HepG2 (cell line): ENCODE data around the gene PSMC3IP. TPM values are rescaled to one million over a fixed set of nuclear protein-coding genes. Genes with fewer than 3 reads are reported as not detected.
A peak's percentile ranks its signal among the peaks of the same experiment; 100 is the strongest.

Experiments
- AHR ChIP-seq: IDR thresholded peaks from 2 replicates; pipeline ENCODE4 v1.6.1; 2018; ENCODE audit warnings: missing genetic modification reagents, missing compliant biosample characterization
- ATF4 ChIP-seq, 2 experiments: fragments of 450-650 bp in 1 of 2; sonication (generic) in 1 of 2; formaldehyde crosslinking; IDR thresholded peaks; 2 replicates each; pipeline versions ENCODE4 v1.5.0 to v1.8.0; 2020 to 2022; ENCODE audit warnings: mild to moderate bottlenecking in 1 of 2, missing genetic modification reagents in 1 of 2
- CENPT ChIP-seq: sonication (generic); formaldehyde crosslinking; IDR thresholded peaks from 2 replicates; pipeline ENCODE4 v1.8.0; 2022; ENCODE audit warnings: low read depth, mild to moderate bottlenecking, moderate library complexity, missing genetic modification reagents
- HOXA7 ChIP-seq: sonication (generic); formaldehyde crosslinking; IDR thresholded peaks from 2 replicates; pipeline ENCODE4 v1.8.1; 2022; ENCODE audit warnings: mild to moderate bottlenecking, missing genetic modification reagents, moderate library complexity
- KDM5B ChIP-seq: sonication (generic); formaldehyde crosslinking; IDR thresholded peaks from 2 replicates; pipeline ENCODE4 v1.4.0; 2020; ENCODE audit warnings: missing genetic modification reagents, mild to moderate bottlenecking, borderline replicate concordance
- MYNN ChIP-seq: sonication (generic); formaldehyde crosslinking; IDR thresholded peaks from 2 replicates; pipeline ENCODE4 v1.4.0; 2020; ENCODE audit warnings: mild to moderate bottlenecking, low read depth, missing genetic modification reagents
- NR3C1 ChIP-seq: sonication (generic); formaldehyde crosslinking; IDR thresholded peaks from 2 replicates; pipeline ENCODE4 v1.4.0; 2020; ENCODE audit warnings: missing genetic modification reagents
- PRPF4 ChIP-seq: fragments of 200-400 bp; formaldehyde crosslinking; IDR thresholded peaks from 2 replicates; pipeline ENCODE4 v1.6.1; 2016; ENCODE audit warnings: low read length, low read depth; ENCODE audit not compliant: poor library complexity, severe bottlenecking
- SSRP1 ChIP-seq: IDR thresholded peaks from 2 replicates; pipeline ENCODE4 v1.6.1; 2016; ENCODE audit warnings: control low read depth
- TGIF2 ChIP-seq: IDR thresholded peaks from 2 replicates; pipeline ENCODE4 v1.6.1; 2016; ENCODE audit warnings: control low read depth, missing compliant biosample characterization
- ZBTB7B ChIP-seq: sonication (generic); formaldehyde crosslinking; IDR thresholded peaks from 2 replicates; pipeline ENCODE4 v1.4.0; 2020; ENCODE audit warnings: missing genetic modification reagents
- ZNF253 ChIP-seq: sonication (generic); formaldehyde crosslinking; IDR thresholded peaks from 2 replicates; pipeline ENCODE4 v1.8.0; 2022; ENCODE audit warnings: mild to moderate bottlenecking, missing genetic modification reagents, borderline replicate concordance
- ZNF33B ChIP-seq: sonication (generic); formaldehyde crosslinking; IDR thresholded peaks from 2 replicates; pipeline ENCODE4 v1.5.1; 2020; ENCODE audit warnings: mild to moderate bottlenecking, missing genetic modification reagents
- ZNF432 ChIP-seq: sonication (generic); formaldehyde crosslinking; IDR thresholded peaks from 2 replicates; pipeline ENCODE4 v1.5.0; 2020; ENCODE audit warnings: missing genetic modification reagents, mild to moderate bottlenecking, borderline replicate concordance
- ZNF44 ChIP-seq: sonication (generic); formaldehyde crosslinking; IDR thresholded peaks from 2 replicates; pipeline ENCODE4 v1.5.1; 2020; ENCODE audit warnings: mild to moderate bottlenecking, missing genetic modification reagents
- ZNF484 ChIP-seq: sonication (generic); formaldehyde crosslinking; IDR thresholded peaks from 2 replicates; pipeline ENCODE4 v1.5.1; 2020; ENCODE audit warnings: mild to moderate bottlenecking, low read depth, missing genetic modification reagents, borderline replicate concordance
- ZNF770 ChIP-seq: sonication (generic); formaldehyde crosslinking; IDR thresholded peaks from 2 replicates; pipeline ENCODE4 v1.5.0; 2020; ENCODE audit warnings: mild to moderate bottlenecking, missing genetic modification reagents
- ZNF850 ChIP-seq: sonication (generic); formaldehyde crosslinking; conservative IDR thresholded peaks from 2 replicates; pipeline ENCODE4 v1.9.0; 2021; ENCODE audit warnings: mild to moderate bottlenecking, missing genetic modification reagents
- ZSCAN29 ChIP-seq: sonication (generic); formaldehyde crosslinking; conservative IDR thresholded peaks from 2 replicates; pipeline ENCODE4 v1.4.0; 2020; ENCODE audit warnings: mild to moderate bottlenecking, missing genetic modification reagents
- polyA plus RNA-seq, 8 experiments: library from polyadenylated mRNA; depleted of rRNA in 3 of 8; stranded (reverse) in 7 of 8; unstranded in 1 of 8; fragments of >200 nt; fragmentation: Illumina TruSeq in 4 of 8; extraction: Trizol in 4 of 8; gene quantifications; 2 replicates each; pipeline versions ENCODE4 v1.2.1 to v1.2.3, GENCODE V29; 2011 to 2016; ENCODE audit warnings: low read depth in 4 of 8, missing spikeins in 1 of 8, mixed read lengths in 1 of 8; ENCODE audit not compliant: insufficient read depth in 1 of 8
- total RNA-seq, 5 experiments: library from RNA; depleted of rRNA; stranded (reverse); fragments of >200 nt; fragmentation: Illumina TruSeq; extraction: Trizol; gene quantifications; 2 replicates each; pipeline ENCODE4 v1.2.3, GENCODE V29; 2016; ENCODE audit warnings: low read depth in 1 of 5
- TF ChIP-seq, protein P1 (sequence below): sonication (generic); formaldehyde crosslinking; IDR thresholded peaks from 2 replicates; pipeline ENCODE4 v1.4.0; 2020; ENCODE audit warnings: missing genetic modification reagents
- TF ChIP-seq, protein P2 (sequence below): sonication (generic); formaldehyde crosslinking; IDR thresholded peaks from 2 replicates; pipeline ENCODE4 v1.4.0; 2020; ENCODE audit warnings: missing genetic modification reagents

Gene PSMC3IP
- total and polyA plus RNA-seq, 2 of the 13 experiments (the other 11 are each of a cell fraction or from before 2014, with no cell fraction given): 6.5 to 22.4 TPM

- TF ChIP-seq ZNF253 (CRISPR knock-in tag) (peak; percentile 81; the same call in 1 of the 2 replicates), ZNF770 (CRISPR knock-in tag) (peak; percentile 64; the same call in 1 of the 2 replicates), ZNF484 (CRISPR knock-in tag) (peak; percentile 46; the same call in 1 of the 2 replicates), TGIF2 (CRISPR knock-in tag) (peak; percentile 86), ZSCAN29 (peak; percentile 78), ZBTB7B (CRISPR knock-in tag) (peak; percentile 91), ZNF44 (no peak), AHR (no peak), ZNF33B (CRISPR knock-in tag) (no peak), NR3C1 (no peak), ZNF850 (CRISPR knock-in tag) (peak; percentile 39; the same call in 1 of the 2 replicates), PRPF4 (no peak), SSRP1 (CRISPR knock-in tag) (peak; percentile 85; the same call in 1 of the 2 replicates), ATF4 (CRISPR knock-in tag; IDR thresholded peaks at IDR 0.05) (no peak), HOXA7 (CRISPR knock-in tag) (no peak), ZNF432 (CRISPR knock-in tag) (no peak), CENPT (CRISPR knock-in tag) (peak; percentile 51; the same call in 1 of the 2 replicates), MYNN (CRISPR knock-in tag) (no peak), KDM5B (CRISPR knock-in tag) (peak; percentile 93)
- TF ChIP-seq, protein P1, sequence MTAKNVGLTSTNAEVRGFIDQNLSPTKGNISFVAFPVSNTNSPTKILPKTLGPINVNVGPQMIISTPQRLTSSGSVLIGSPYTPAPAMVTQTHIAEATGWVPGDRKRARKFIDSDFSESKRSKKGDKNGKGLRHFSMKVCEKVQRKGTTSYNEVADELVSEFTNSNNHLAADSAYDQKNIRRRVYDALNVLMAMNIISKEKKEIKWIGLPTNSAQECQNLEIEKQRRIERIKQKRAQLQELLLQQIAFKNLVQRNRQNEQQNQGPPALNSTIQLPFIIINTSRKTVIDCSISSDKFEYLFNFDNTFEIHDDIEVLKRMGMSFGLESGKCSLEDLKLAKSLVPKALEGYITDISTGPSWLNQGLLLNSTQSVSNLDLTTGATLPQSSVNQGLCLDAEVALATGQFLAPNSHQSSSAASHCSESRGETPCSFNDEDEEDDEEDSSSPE: peak; percentile 70
- TF ChIP-seq, protein P2, sequence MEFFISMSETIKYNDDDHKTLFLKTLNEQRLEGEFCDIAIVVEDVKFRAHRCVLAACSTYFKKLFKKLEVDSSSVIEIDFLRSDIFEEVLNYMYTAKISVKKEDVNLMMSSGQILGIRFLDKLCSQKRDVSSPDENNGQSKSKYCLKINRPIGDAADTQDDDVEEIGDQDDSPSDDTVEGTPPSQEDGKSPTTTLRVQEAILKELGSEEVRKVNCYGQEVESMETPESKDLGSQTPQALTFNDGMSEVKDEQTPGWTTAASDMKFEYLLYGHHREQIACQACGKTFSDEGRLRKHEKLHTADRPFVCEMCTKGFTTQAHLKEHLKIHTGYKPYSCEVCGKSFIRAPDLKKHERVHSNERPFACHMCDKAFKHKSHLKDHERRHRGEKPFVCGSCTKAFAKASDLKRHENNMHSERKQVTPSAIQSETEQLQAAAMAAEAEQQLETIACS: peak; percentile 99
Observed at GRCh38 chr17:42566883-42567573, 10.5 kb downstream of the PSMC3IP start, which contains the start of gene MLX (continued).
